A172 (cell line): ENCODE data around the gene SKP1. TPM values are rescaled to one million over a fixed set of nuclear protein-coding genes. Genes with fewer than 3 reads are reported as not detected.

Source experiments
- DNase-seq: peaks from one replicate; pipeline ENCODE4 v3.0.0-alpha.2; 2015; ENCODE audit warnings: low spot score
- total RNA-seq: library from RNA; depleted of rRNA; stranded (reverse); fragments of >200 nt; shearing (Covaris generic); gene quantifications from 2 replicates; pipeline ENCODE4 v1.2.3, GENCODE V29; 2014

SKP1 gene
- total RNA-seq, 1 experiment from 2014 or later, result 590 TPM

- DNase-seq, result no peak
These were observed 32.5 kb downstream of the SKP1 start for GRCh38 chr5:134143944-134144941.

DNA sequence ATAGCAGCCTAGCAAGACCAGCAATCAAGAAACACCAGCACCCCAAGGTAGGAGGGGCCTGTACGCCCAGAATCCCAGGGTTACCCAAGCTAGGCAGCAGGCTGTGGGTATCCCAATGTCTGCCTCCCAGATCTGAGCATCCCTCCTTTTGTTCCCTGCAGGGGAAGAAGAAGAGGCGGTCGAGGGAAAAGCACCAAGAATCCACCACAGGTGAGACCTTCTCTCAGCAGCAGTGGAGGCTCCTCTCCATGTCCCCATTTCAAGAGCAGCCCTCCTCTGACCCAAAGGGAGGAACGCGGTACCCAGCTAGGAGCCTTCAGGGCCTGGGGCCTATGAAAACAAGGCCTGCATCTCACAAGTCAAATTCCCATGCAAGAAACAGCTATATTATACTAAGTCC, 33.3 kb downstream of the SKP1 start:
- no peak for DNase-seq

- no peak for DNase-seq
These were observed 33.9 kb downstream of the SKP1 start for GRCh38 chr5:134142806-134143205.

DNA sequence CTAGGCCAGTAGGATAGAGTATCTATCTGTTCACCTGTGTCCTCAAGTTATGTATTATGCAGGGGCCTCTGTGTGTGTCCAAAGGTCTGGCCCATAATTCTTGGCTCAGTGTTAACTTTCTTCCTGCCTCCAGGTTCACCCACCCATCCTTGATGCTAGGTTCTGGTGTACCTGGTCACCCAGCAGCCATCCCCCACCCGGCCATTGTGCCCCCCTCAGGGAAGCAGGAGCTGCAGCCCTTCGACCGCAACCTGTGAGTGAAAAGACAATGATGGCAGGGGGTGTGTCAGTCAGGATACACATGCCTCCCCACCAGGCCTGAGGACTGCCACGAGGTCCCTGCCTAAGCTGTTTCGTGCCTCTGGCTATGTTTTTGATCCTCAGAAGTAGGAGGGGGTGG, 34.7 kb downstream of the SKP1 start:
- no peak for DNase-seq

DNA sequence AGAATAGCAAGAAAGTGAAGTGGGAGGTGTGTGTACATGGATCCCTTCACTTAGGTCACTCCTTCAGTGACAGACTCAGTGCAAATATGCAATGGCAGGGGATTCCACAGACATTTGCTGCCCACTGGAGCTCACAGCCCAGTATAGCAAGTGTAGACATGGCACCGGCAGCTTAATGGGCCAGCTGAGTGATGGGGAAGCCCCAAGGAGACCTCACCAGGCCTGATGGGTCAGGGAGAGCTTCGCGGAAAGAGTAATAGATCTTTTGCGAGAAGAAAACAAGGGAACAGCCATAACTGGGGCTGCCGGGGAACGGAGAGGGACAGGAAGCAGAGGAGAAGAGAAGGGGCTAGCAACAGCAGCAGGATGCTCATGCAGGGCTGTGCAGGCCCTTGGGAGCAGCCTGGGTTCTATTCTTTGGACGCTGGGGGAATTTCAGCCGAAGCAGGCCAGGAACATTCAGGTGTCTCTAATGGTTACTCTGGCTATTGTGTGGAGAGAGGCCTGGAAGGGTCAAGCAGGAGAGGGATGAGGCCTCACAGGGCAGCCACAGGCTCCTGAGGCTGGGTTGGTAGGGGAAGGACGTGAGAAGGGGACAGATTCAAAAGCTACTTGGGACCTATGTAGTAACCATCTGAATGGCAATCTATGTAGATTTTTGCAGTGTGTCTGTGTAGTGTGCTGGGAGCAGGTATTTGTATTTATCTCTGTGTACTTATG, 35.3 kb downstream of the SKP1 start:
- DNase-seq, result no peak

DNA sequence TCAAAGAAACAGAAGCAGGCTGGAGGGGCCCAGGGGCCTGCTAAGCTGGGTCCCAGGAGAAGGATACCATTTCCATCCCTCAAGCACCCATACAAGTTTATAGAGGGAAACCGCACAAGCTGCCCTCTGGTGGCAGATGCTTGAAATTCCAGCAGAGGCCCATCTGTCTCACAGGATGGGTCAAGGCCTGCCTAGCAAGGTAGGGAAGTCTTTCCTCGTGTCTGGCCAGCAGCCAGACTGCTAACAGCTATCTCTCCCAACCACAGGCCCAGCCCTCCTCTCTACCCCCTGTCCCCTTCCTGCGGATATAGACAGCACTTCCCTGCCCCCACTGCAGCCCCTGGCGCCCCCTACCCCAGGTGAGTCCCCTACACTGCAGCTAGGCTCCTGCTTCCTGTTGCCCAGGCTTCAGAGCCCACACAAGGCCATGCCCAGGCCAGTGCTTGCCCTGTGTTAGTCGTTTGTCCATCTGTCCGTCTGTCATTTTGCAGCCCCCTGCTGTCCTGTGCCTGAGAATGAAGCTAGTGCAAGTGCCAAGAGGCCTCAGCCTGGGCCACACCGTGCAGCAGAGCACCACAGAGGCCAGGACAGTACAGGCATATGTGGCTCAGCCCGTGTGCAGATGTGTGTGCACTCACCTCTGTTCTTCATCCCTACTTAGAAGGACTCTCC, 36.1 kb downstream of the SKP1 start:
- DNase-seq, result peak; percentile 89

DNA sequence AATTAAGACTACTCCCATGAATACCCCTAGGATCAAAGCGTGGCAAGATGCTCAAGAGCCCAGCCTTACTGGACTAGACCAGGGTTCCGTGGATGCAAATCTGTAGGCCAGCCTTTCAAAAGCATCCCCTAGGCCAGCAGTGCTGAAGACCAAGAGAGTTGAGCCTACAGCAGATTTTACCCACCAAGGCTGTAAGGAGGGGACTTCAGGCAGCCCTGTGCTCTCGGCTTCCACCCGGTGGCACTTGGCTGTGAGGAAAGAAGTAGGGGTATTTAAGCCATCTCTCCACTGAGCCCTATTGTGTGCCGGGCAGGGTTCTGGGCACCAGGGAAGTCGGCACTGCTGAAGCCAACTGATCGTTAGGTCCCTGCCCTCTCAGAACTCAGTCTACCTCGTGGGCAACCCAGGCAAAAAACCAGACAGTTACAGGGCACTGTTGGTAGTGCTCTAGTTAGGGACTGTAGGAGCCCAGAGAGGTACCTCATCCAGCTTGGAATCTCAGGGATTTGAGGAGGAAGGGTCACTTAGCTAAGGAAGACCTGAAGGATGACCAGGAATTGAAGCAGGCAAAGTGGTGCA, 36.8 kb downstream of the SKP1 start:
- DNase-seq, result no peak

GRCh38 chr5:134139377-134139851, 37.3 kb downstream of the SKP1 start:
- no peak for DNase-seq

DNA sequence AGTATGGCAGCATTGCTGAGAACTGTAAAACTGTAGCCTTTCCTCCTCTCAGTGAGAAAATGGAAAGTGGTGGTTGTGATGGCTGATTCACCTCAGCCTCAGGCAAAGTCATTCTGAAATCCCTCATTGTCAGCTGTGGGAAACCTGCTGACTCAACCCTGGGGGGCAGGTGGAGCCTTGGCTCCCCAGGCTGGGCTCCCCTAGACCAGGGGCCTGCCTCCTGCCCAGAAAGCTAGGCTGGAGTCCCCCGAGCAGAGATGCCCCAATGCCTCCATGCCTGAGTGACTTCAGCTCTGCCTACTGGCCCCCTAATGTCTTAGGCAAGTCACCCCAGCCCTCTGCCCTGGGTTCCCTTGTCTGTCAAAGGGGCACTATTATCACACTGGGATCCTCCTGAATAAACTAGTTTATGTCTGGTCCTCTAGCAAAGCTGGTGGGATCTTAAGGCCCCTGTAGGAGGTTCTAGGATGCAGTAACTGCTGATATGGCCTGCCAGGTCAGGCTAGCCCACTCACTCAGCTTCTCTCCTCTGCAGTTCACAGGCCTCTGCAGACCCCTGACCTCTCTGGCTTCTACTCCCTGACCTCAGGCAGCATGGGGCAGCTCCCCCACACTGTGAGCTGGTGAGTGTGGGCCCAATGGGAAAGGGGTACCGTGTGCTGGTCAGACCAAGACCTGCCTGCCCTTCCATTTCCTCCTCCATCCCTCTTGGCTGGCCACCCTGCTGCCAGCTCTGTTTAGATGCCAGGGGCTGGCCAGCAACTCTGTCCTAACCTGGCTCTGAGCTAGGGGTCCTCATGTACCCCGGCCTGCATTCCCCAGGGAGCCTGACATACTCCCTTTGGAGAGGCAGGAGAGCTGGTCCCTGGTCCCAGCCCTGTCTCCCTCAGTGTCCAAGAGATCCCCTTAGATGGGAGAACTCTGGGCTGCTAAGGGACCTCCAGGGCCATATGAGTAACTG, 38.1 kb downstream of the SKP1 start:
- peak; percentile 86 for DNase-seq

GRCh38 chr5:134136771-134137170, 40.0 kb downstream of the SKP1 start:
- DNase-seq, result no peak

DNA sequence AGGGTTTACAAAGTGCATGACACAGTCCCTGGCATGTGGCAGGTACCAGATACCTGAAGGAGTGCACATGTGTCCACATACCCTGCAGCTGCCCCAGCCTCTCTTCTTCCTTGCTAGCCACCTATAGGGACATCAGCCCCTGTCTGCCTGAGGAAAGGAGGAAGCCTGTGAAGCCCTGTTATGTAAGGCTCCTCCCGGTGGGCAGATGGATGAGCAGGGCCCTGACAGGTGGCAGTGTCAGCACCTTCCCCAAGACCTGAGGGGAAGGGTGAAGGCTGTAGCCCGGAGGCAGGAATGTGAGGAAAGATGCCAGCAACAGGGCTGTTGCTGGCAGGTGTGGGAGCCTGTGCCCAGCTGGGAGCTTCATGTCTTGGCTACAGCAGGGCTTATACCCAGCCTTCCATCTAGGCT, 40.5 kb downstream of the SKP1 start:
- DNase-seq, result no peak

- DNase-seq, result no peak
These were observed 41.6 kb downstream of the SKP1 start for GRCh38 chr5:134135091-134135655.

GRCh38 chr5:134133995-134134541, 42.7 kb downstream of the SKP1 start:
- no peak for DNase-seq

DNA sequence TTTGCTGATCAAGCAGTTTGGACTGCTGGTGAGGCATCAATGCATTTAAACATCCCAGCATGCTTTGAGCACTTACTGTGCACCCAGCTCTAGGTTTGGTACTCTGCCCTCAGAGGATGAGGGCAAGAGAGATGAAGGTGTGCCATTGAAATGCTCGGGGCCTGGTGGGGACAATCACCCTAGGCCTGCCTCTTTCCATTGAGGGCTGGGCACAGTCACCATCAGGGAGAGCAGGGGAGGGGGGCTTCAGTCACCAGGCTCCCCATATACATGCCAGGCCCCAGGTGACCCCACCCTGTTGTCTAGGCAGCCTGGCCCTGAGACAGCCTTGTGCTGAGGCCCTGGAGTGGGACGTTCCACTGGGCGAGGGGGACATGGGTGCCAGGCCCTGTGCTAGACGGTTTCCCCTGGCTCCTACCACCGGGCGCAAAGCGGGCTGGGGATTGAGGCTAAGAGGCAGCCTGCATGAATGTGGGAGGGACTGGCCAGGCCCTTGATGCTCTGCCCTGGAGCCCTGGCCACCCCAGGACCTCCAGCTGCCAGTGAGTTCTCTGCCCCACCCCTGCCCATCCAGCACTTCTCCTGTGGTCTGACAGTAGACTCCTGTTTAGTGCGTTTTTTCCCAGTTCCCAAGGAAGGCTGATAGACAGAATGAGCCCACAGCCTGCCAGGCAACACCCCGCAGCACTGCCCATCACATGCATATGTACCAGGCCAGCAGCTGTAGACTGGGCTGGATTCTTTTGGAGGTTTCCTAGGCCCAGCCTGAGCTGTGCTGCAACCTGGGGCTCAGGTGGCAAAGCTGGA, 43.4 kb downstream of the SKP1 start:
- DNase-seq, result no peak

DNA sequence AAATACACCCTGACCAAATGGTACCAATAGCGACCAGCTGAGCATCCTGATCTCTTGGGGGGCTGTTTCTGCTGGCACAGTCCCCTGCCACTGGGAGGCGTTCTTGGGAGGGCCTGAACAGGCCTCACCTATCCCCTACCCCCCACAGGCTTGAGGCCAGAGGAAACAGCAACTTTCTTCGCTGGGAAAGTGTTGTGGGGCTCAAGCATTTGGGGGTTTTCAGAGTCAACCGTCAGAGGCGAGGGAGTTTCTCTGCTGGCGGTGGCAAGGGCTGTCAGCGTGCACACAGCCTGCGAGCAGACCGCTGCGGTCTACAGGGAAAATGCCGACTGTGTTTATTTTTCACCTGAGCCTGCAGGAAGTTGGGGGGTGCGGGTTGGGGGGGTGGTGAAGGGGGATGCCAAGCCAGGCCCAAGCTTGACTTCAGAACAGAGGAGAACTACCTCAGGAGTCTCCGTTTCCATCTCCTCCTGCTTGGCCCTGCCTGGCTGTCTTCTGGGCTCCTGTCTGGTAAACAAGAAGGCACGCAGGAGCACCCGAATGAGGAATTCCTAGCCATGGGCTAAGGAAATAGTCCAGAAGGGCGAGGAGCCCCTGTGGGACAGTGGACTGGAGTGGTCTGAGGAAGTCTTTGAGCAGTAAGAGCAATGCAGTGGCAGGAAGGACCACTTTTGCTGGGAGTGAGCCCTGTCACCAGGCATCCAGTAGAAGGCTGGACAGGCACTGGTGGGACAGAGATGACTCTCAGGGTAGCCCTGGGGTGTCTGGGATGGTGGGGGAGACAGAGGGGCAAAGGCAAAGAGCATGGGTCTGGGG, 44.2 kb downstream of the SKP1 start:
- DNase-seq, result no peak

- DNase-seq, result no peak
These were observed 45.0 kb downstream of the SKP1 start for GRCh38 chr5:134131578-134132350.

GRCh38 chr5:134131165-134131564, 45.6 kb downstream of the SKP1 start:
- DNase-seq, result no peak
